GM12872 (cell line): ENCODE results near the gene ITGA3.

Experiments used
- TF ChIP-seq, protein P1 (sequence below): IDR thresholded peaks from 3 replicates; pipeline ENCODE4 v1.5.1; 2011; ENCODE audit warnings: low read depth, mild to moderate bottlenecking, low read length, moderate library complexity; ENCODE audit not compliant: insufficient read depth

ITGA3 gene

DNA sequence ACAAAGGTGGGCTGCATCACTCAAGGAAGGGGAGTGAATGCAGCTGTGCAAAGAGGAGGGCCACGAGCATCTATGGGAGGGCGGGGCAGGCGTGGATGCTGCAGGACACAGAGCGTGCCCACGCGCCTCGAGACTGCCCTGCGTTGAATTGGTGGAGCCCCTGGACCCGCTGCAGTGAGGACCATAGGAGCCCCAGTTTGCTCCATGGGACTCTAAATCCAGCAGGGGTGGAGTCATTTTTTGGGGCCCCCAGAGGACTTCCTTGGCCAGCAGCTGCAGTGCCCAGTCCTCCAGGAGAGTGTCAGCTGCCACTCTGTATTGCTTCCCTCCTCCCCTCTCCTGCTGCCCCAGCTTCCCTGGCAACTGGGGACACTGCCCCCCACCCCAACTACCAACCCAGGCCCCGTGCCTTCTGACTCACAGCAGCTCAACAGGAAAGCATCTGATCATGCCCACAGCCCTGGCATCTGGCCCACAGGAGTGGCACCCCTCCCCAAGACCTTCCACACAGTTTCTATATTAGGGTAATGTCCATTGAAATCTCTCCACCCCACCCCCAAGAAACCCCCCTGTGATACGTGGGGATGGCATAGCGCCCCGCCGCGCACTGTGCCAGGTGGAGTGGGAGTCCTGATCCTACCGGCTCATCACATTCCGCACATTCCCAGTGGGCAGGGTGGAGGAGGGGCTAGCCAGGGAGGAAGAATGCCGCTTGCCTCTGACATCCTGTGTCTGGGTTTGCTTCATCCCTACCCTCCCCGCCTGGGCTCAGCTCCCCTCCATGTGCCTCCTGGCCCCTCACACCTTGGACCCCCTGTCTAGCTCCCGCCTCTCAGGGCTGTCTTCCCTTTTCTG, 27.8 kb upstream of the ITGA3 start:
- TF ChIP-seq, protein P1, sequence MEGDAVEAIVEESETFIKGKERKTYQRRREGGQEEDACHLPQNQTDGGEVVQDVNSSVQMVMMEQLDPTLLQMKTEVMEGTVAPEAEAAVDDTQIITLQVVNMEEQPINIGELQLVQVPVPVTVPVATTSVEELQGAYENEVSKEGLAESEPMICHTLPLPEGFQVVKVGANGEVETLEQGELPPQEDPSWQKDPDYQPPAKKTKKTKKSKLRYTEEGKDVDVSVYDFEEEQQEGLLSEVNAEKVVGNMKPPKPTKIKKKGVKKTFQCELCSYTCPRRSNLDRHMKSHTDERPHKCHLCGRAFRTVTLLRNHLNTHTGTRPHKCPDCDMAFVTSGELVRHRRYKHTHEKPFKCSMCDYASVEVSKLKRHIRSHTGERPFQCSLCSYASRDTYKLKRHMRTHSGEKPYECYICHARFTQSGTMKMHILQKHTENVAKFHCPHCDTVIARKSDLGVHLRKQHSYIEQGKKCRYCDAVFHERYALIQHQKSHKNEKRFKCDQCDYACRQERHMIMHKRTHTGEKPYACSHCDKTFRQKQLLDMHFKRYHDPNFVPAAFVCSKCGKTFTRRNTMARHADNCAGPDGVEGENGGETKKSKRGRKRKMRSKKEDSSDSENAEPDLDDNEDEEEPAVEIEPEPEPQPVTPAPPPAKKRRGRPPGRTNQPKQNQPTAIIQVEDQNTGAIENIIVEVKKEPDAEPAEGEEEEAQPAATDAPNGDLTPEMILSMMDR, result no peak

DNA sequence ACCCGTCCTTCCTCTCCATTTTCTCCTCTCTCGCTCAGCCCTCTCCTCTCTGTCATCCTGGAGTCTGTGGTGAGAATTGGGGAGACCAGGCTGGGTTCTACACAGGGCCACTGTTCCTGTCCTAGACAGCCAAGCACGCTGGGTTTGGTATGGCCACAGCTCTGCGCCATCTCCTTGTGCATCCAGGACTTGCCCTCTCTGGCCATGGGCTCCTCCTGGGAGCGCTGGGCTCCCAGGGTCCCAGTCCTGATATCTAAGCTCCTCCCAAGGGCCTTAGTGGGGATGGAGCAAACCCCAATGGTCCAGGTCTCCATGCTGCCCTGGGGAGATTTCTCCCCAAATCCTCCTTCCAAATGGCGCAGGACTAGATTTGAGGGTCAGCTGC, 27.2 kb upstream of the ITGA3 start:
- TF ChIP-seq, protein P1, result no peak

DNA sequence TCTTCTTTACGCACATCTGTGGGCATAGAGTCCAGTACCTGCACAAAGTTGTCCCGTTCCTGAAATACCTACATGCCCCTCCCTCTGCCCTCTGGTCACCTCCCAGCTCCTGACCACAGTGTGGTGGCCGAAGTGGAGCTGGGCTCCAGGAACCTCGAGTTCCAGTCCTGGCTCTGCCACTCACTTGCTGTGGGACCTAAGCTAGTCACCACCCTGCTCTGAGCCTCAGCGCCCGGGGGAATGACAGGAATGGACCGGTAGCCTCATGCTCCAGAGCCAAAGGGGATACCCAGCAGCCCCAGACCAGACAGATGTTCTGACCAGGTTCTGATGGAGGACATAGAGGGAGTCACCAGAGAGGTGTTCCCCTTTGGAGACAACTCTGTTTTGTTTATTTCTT, 26.7 kb upstream of the ITGA3 start:
- TF ChIP-seq, protein P1, result no peak

DNA sequence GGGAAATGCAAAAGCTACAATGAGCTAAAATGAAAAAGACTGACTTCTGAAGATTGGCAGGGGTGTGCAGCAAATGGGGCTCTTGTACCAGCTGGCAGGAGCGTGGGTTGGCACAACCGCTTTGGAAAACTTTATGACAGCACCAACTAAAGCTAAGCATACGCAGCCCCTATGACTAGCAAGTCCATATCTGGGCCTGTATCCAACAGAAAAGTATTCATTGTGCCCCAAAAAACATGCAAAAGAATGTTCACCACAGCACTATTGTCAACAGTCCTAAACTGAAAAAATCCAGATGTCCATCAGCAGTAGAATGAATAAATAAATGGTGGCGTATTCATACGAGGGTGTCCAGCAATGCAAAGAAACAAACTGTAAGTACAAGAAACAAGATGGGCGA, 22.6 kb upstream of the ITGA3 start:
- TF ChIP-seq, protein P1, result no peak

DNA sequence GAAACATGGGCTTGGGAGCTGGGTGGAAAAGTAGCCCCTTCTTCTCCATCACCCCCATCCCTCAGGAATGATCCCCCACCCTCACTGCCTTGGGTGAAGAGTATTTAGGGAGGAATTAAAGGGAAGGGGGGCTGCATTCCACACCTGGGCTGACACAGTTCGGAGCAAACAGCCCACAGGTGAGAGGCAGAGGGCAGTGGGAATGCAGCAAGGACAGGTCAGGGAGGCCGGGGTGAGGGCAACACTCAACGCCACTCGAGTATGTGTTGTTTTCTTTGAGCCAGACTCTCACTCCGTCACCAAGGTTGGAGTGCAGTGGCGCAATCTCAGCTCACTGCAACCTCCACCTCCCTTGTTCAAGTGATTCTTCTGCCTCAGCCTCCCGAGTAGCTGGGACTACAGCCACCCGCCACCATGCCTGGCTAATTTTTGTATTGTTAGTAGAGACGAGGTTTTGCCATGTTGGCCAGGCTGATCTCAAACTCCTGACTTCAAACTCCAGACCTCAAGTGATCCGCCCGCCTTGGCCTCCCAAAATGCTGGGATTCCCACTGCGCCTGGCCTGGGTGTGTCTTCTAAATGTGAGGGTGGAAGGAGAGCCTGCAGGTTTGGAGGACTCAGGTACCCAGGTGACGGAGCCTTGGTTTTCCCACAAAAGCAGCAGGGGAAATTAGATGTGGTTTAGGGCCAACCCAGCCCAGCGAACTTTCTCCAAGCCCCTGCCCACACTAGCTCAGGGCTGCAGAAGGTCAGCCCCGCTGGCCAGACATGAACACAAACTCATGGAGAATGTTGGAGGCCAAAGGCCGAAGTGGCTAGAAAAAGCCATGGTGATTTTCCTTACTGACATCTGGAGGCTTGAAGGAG, 21.2 kb upstream of the ITGA3 start:
- TF ChIP-seq, protein P1, result no peak

DNA sequence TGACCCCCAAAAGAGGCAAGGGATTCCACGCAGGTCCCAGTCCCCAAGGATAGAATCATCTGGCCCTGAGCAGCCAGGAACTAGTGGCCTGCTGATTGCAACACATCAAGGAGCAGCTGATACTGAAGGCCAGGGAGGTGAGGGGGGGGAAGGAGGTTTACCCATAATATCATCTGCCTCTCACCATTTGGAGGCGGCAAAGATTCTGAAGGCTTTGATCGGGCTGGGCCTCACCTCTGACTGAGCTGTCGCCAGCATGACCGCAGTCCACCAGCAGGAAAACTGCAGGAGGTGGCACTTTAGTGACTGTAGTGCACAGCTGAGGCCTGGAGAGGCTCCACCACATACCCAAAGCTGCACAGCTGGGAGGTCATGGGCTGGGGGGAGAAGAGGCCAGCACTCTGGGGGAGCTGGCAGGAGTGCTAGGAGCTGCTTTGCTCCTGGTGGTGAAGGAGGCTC, 20.5 kb upstream of the ITGA3 start:
- TF ChIP-seq, protein P1, result no peak

DNA sequence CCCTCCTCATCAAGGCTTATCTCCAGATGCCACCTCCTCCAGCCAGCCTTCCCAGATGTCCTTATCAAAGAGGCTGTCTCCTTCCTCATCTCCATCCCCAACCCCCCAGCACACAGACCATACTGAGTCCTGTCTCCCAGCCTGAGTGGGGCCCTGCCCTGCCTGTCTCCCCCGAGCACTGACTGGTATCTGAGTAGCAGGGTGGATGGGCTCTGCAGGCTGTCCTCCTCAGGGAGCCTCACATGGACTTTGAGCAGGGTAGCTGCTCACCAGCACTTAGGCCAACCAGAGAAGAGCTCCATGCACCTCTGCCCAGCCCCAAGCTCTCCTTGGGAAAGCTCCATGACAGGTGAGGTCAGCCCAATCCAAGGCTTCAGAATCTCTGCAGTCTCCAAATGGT, 20.0 kb upstream of the ITGA3 start:
- TF ChIP-seq, protein P1, result no peak
